ENCODE results near the gene TGM4.

- TF ChIP-seq, protein P1, sequence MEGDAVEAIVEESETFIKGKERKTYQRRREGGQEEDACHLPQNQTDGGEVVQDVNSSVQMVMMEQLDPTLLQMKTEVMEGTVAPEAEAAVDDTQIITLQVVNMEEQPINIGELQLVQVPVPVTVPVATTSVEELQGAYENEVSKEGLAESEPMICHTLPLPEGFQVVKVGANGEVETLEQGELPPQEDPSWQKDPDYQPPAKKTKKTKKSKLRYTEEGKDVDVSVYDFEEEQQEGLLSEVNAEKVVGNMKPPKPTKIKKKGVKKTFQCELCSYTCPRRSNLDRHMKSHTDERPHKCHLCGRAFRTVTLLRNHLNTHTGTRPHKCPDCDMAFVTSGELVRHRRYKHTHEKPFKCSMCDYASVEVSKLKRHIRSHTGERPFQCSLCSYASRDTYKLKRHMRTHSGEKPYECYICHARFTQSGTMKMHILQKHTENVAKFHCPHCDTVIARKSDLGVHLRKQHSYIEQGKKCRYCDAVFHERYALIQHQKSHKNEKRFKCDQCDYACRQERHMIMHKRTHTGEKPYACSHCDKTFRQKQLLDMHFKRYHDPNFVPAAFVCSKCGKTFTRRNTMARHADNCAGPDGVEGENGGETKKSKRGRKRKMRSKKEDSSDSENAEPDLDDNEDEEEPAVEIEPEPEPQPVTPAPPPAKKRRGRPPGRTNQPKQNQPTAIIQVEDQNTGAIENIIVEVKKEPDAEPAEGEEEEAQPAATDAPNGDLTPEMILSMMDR (IDR thresholded peaks at IDR 0.05), result no peak
- TF ChIP-seq POLR2A (IDR thresholded peaks at IDR 0.05), result no peak
Observed at GRCh38 chr3:44902628-44903027, 28.2 kb downstream of the TGM4 start.

Data from testis (tissue), 2 donors.